HepG2 (cell line): Measurements from ENCODE around the gene NUDT6. TPM values are rescaled to one million over a fixed set of nuclear protein-coding genes. Genes with fewer than 3 reads are reported as not detected.

Source experiments
- ATAC-seq: fragments of 200-7000 bp; cut with Tn5 transposase; 3 replicates; pipeline ENCODE4 v1.9.1; 2020; ENCODE audit warnings: mild to moderate bottlenecking, moderate library complexity
- BruUV-seq: library from RNA; stranded (reverse); fragments of 400-500 nt; replicated peaks from 2 replicates; lab custom pipeline; 2021; lab: Mats Ljungman, UMichigan
- CTCF ChIA-PET: fragments of 300-600 bp; formaldehyde crosslinking; extraction: SDS; loops from one replicate; lab custom pipeline; 2021; ENCODE audit warnings: low total read pairs, inconsistent platforms, low intra/inter-chr PET ratio; lab: Yijun Ruan, JAX
- POLR2A ChIA-PET: fragments of 350-600 bp; sonication (Branson Sonifier 250); formaldehyde crosslinking; loops from one replicate; lab custom pipeline; 2020; ENCODE audit warnings: antibody characterized with exemption, inconsistent platforms; lab: Yijun Ruan, JAX
- DNase-seq: peaks from one replicate; pipeline ENCODE4 v3.0.0-alpha.2; 2015; ENCODE audit warnings: low spot score
- FAIRE-seq: peaks from 3 replicates; lab custom pipeline; 2011; peaks lifted over from hg19 to GRCh38; lab: Jason Lieb, UNC
- H2AFZ ChIP-seq: one replicate; pipeline ENCODE4 v1.6.1; 2011; ENCODE audit warnings: low read length, inconsistent platforms
- H3K27ac ChIP-seq: fragments of 300-600 bp; 3 replicates; pipeline ENCODE4 v1.8.0; 2011; ENCODE audit warnings: mixed run types, mild to moderate bottlenecking, mixed read lengths, low read length, inconsistent platforms; ENCODE audit not compliant: insufficient read depth; ENCODE audit errors: extremely low read length
- H3K27me3 ChIP-seq, 2 experiments: fragments of 200-600 bp in 1 of 2; 2 replicates in 1 of 2; 3 replicates in 1 of 2; pipeline versions ENCODE4 v1.6.0 to v1.8.0; 2011; ENCODE audit warnings: low read length in 2 of 2, mild to moderate bottlenecking in 2 of 2, moderate library complexity in 2 of 2, inconsistent platforms in 1 of 2; ENCODE audit not compliant: insufficient read depth in 2 of 2, control insufficient read depth in 1 of 2
- H3K36me3 ChIP-seq, 2 experiments: fragments of 200-600 bp in 1 of 2; replicated peaks in 1 of 2; 2 replicates in 1 of 2; 3 replicates in 1 of 2; pipeline versions ENCODE4 v1.5.1 to v1.8.0; 2011; ENCODE audit warnings: low read length in 2 of 2, inconsistent platforms in 1 of 2; ENCODE audit not compliant: insufficient read depth in 2 of 2, control insufficient read depth in 1 of 2
- H3K4me1 ChIP-seq: 2 replicates; pipeline ENCODE4 v1.5.1; 2012; ENCODE audit warnings: low read length, inconsistent platforms; ENCODE audit not compliant: insufficient read depth
- H3K4me2 ChIP-seq: 2 replicates; pipeline ENCODE4 v1.6.0; 2011; ENCODE audit warnings: low read depth, low read length, inconsistent platforms
- H3K4me3 ChIP-seq, 3 experiments: fragments of 200-600 bp in 1 of 3; sonication (generic), shearing (Covaris generic) in 1 of 3; replicated peaks in 1 of 3; 2 replicates each; pipeline ENCODE4 v1.5.1; 2011 to 2016; ENCODE audit warnings: low read length in 3 of 3, inconsistent platforms in 2 of 3, low read depth in 2 of 3, mild to moderate bottlenecking in 2 of 3, control low read depth in 1 of 3, mixed read lengths in 1 of 3; ENCODE audit not compliant: insufficient read depth in 1 of 3
- H3K79me2 ChIP-seq: one replicate; pipeline ENCODE4 v1.6.1; 2011; ENCODE audit warnings: low read length, inconsistent platforms; ENCODE audit not compliant: insufficient read depth
- H3K9ac ChIP-seq: 2 replicates; pipeline ENCODE4 v1.6.0; 2011; ENCODE audit warnings: mild to moderate bottlenecking, low read depth, low read length, inconsistent platforms; ENCODE audit not compliant: insufficient read depth
- H3K9me3 ChIP-seq: 2 replicates; pipeline ENCODE4 v1.5.1; 2012; ENCODE audit warnings: mild to moderate bottlenecking, low read length
- H4K20me1 ChIP-seq: 2 replicates; pipeline ENCODE4 v1.6.0; 2011; ENCODE audit warnings: inconsistent platforms, mild to moderate bottlenecking, low read length, moderate library complexity; ENCODE audit not compliant: insufficient read depth
- AKAP8 ChIP-seq: sonication (generic); formaldehyde crosslinking; IDR thresholded peaks from 2 replicates; pipeline ENCODE4 v1.5.1; 2020; ENCODE audit warnings: mild to moderate bottlenecking, missing genetic modification reagents
- ATRX ChIP-seq: sonication (generic); formaldehyde crosslinking; IDR thresholded peaks from 2 replicates; pipeline ENCODE4 v1.4.0; 2020; ENCODE audit warnings: missing genetic modification reagents, borderline replicate concordance
- CBX1 ChIP-seq: IDR thresholded peaks from one replicate; pipeline ENCODE4 v1.6.1; 2016; ENCODE audit warnings: antibody characterized with exemption, low read depth
- TRIM24 ChIP-seq: sonication (generic); formaldehyde crosslinking; IDR thresholded peaks from 2 replicates; pipeline ENCODE4 v1.8.0; 2022; ENCODE audit warnings: mild to moderate bottlenecking, missing genetic modification reagents
- ZNF678 ChIP-seq: sonication (generic); formaldehyde crosslinking; IDR thresholded peaks from 2 replicates; pipeline ENCODE4 v1.4.0; 2020; ENCODE audit warnings: mild to moderate bottlenecking, missing genetic modification reagents
- WGBS: methylation state at CpG from one replicate; pipeline ENCODE4 v1.1.6; 2017; ENCODE audit warnings: low lambda C conversion rate; 5-methylcytosine and 5-hydroxymethylcytosine counted together
- in situ Hi-C: cut with HindIII; loops from 2 replicates; pipeline ENCODE4 v1.10.0; 2017; ENCODE audit warnings: low pct_unique_long_range_greater_than_20kb; ENCODE audit not compliant: extremely low pct_ligation_motif_present
- intact Hi-C: fragments of 100-400 bp; cut with micrococcal nuclease; formaldehyde crosslinking; loops from one replicate; pipeline ENCODE4 v1.10.0; 2022; ENCODE audit not compliant: unreplicated experiment
- polyA plus RNA-seq, 8 experiments: library from polyadenylated mRNA; depleted of rRNA in 3 of 8; stranded (reverse) in 7 of 8; unstranded in 1 of 8; fragments of >200 nt; fragmentation: Illumina TruSeq in 4 of 8; extraction: Trizol in 4 of 8; gene quantifications; 2 replicates each; pipeline versions ENCODE4 v1.2.1 to v1.2.3, GENCODE V29; 2011 to 2016; ENCODE audit warnings: low read depth in 4 of 8, missing spikeins in 1 of 8, mixed read lengths in 1 of 8; ENCODE audit not compliant: insufficient read depth in 1 of 8
- total RNA-seq, 5 experiments: library from RNA; depleted of rRNA; stranded (reverse); fragments of >200 nt; fragmentation: Illumina TruSeq; extraction: Trizol; gene quantifications; 2 replicates each; pipeline ENCODE4 v1.2.3, GENCODE V29; 2016; ENCODE audit warnings: low read depth in 1 of 5

The NUDT6 gene
- total and polyA plus RNA-seq, 2 of the 13 experiments (the other 11 are each of a cell fraction or from before 2014, with no cell fraction given): 4.8 to 8.3 TPM

DNA sequence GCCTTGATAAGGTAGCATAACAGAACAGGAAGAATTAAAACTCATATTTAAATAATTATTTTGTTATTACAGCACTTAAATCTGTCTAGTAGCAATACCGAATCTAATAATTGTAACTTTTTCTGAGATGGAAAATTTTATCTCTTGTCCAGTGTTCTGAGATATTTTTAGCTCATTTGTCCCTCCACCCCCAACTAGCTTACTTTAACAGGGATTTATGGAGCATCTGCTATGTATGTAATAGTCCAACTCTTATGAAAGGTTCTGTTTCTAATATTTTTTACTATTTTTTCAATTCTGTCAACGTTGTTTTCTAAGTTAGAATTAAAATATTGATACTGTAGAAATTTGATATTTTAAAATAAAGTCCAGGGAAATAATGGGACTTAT lies 38.2 kb upstream of the NUDT6 start:
- intact Hi-C loops (no loop called here), in situ Hi-C loops (no loop called here)
- BruUV-seq: no TSS peak
- TF ChIP-seq ZNF678: no peak
- TF ChIP-seq CBX1: no peak
- ATAC-seq (no peak), DNase-seq (no peak), FAIRE-seq (no peak)
- POLR2A ChIA-PET: no interaction called here
- Histone ChIP-seq H2AFZ (no peak overlapping the region), H4K20me1 (no peaks in the 10 kb centered on the region), H3K36me3 (peaks cover 0 to 4% of the 10 kb centered on the region in 2 experiments; a peak in 1 of 5 replicates), H3K27me3 (no peaks in the 10 kb centered on the region), H3K9me3 (no peaks in the 10 kb centered on the region), H3K4me3 (no peak overlapping the region), H3K9ac (no peak overlapping the region), H3K79me2 (no peaks in the 10 kb centered on the region), H3K27ac (no peak overlapping the region), H3K4me1 (no peaks in the 10 kb centered on the region), H3K4me2 (no peak overlapping the region)
- CTCF ChIA-PET: no interaction called here
- WGBS: 96% methylated on average over 2 of the region's 2 CpGs

DNA sequence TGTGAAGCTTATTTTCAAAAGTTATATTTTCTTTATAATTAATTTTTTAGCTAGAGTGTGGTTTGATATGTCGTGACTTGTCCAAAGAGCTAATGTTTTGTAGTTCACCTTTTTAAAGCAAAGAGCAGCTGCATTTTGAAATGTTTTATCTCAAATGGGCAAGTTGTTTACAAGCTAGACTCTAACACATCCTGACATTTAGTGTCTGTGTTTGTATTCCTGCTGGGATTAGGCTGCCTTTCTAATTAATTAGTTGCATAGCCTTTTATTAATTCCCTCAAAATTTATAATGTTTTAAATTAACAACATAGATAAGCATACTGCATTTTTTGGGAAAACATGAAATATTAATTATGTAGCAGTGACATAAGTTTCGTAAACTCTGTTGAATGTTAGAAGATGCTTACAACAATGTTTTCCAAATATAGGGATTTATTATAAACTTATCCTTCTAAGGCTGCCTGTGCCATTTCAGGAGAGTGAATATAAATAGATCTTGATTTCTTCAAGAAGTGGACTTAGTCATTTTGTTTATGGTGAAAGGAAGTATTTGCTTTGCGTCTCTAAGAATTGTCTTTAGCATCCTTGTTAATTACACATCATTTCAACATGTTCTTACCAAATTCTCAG lies 37.7 kb upstream of the NUDT6 start:
- Histone ChIP-seq H3K4me3 (no peak overlapping the region), H4K20me1 (no peaks in the 10 kb centered on the region), H3K36me3 (peaks cover 0 to 4% of the 10 kb centered on the region in 2 experiments; a peak in 1 of 5 replicates), H2AFZ (no peak overlapping the region), H3K9me3 (no peaks in the 10 kb centered on the region), H3K9ac (no peak overlapping the region), H3K27me3 (no peaks in the 10 kb centered on the region), H3K4me1 (no peaks in the 10 kb centered on the region), H3K79me2 (no peaks in the 10 kb centered on the region), H3K4me2 (no peak overlapping the region), H3K27ac (no peak overlapping the region)
- ChIA-PET CTCF (no interaction called here), POLR2A (no interaction called here)
- intact Hi-C loops (no loop called here), in situ Hi-C loops (no loop called here)
- WGBS: 96% methylated on average over 3 of the region's 3 CpGs
- FAIRE-seq (no peak), DNase-seq (no peak), ATAC-seq (no peak)
- BruUV-seq: no TSS peak
- no peak for TF ChIP-seq TRIM24
- no peak for TF ChIP-seq AKAP8 (CRISPR knock-in tag)
- TF ChIP-seq ATRX (CRISPR knock-in tag): no peak
